Hepatocyte (in vitro differentiated cells): Measurements from ENCODE around the gene KRT71.

ENCODE experiments used
- CTCF ChIP-seq: fragments of 200-600 bp; sonication (generic); IDR thresholded peaks from 2 replicates; pipeline ENCODE4 v1.5.1; 2016; ENCODE audit warnings: antibody characterized with exemption, mild to moderate bottlenecking; ENCODE audit not compliant: poor library complexity
- EZH2 ChIP-seq: fragments of 200-600 bp; sonication (generic); IDR thresholded peaks from 2 replicates; pipeline ENCODE4 v1.6.1; 2016; ENCODE audit warnings: antibody characterized with exemption, mild to moderate bottlenecking, borderline replicate concordance

GRCh38 chr12:52542157-52542556, 10.8 kb downstream of the KRT71 start:
- TF ChIP-seq EZH2 (no peak), CTCF (peak; percentile 5)
